GM23248 (cell line): ENCODE data around the gene HNF1B. TPM values are rescaled to one million over a fixed set of nuclear protein-coding genes. Genes with fewer than 3 reads are reported as not detected.
A peak's percentile ranks its signal among the peaks of the same experiment; 100 is the strongest.

ENCODE experiments used
- DNase-seq: peaks from one replicate; pipeline ENCODE4 v3.0.0-alpha.2; 2015
- H2AFZ ChIP-seq: fragments of 200-600 bp; sonication (generic); 2 replicates; pipeline ENCODE4 v1.6.1; 2016; ENCODE audit warnings: antibody characterized with exemption
- H3F3A ChIP-seq: fragments of 200-600 bp; sonication (generic); 2 replicates; pipeline ENCODE4 v1.6.1; 2016; ENCODE audit warnings: mild to moderate bottlenecking, antibody characterized with exemption, mixed run types; ENCODE audit not compliant: insufficient read depth
- H3K27ac ChIP-seq: fragments of 200-600 bp; sonication (generic); 2 replicates; pipeline ENCODE4 v1.5.1; 2016; ENCODE audit warnings: mild to moderate bottlenecking
- H3K27me3 ChIP-seq: fragments of 200-600 bp; sonication (generic); replicated peaks from 2 replicates; pipeline ENCODE4 v1.6.1; 2016; ENCODE audit warnings: mild to moderate bottlenecking; ENCODE audit not compliant: insufficient read depth
- H3K36me3 ChIP-seq: fragments of 200-600 bp; sonication (generic); 2 replicates; pipeline ENCODE4 v1.6.1; 2016; ENCODE audit warnings: low read depth, mild to moderate bottlenecking
- H3K4me1 ChIP-seq: fragments of 200-600 bp; sonication (generic); 2 replicates; pipeline ENCODE4 v1.6.1; 2016; ENCODE audit warnings: mild to moderate bottlenecking; ENCODE audit not compliant: insufficient read depth
- H3K4me2 ChIP-seq: fragments of 200-600 bp; sonication (generic); one replicate; pipeline ENCODE4 v1.6.1; 2016; ENCODE audit warnings: mild to moderate bottlenecking; ENCODE audit not compliant: unreplicated experiment
- H3K4me3 ChIP-seq: fragments of 200-600 bp; sonication (generic); 2 replicates; pipeline ENCODE4 v1.5.1; 2016; ENCODE audit warnings: mild to moderate bottlenecking
- H3K79me2 ChIP-seq: fragments of 200-600 bp; sonication (generic); 2 replicates; pipeline ENCODE4 v1.6.1; 2016; ENCODE audit warnings: mild to moderate bottlenecking; ENCODE audit not compliant: insufficient read depth
- H3K9ac ChIP-seq: fragments of 200-600 bp; sonication (generic); 2 replicates; pipeline ENCODE4 v1.6.1; 2016; ENCODE audit warnings: mild to moderate bottlenecking
- H3K9me2 ChIP-seq: fragments of 200-600 bp; sonication (generic); 2 replicates; pipeline ENCODE4 v1.6.1; 2016; ENCODE audit warnings: mixed run types, mild to moderate bottlenecking, moderate library complexity; ENCODE audit not compliant: insufficient read depth
- H3K9me3 ChIP-seq: fragments of 200-600 bp; sonication (generic); one replicate; pipeline ENCODE4 v1.6.1; 2017; ENCODE audit warnings: low read depth
- H4K20me1 ChIP-seq: fragments of 200-600 bp; sonication (generic); 2 replicates; pipeline ENCODE4 v1.6.0; 2016; ENCODE audit not compliant: insufficient read depth
- EZH2 ChIP-seq: fragments of 200-600 bp; sonication (generic); IDR thresholded peaks from 2 replicates; pipeline ENCODE4 v1.6.1; 2018; ENCODE audit warnings: antibody characterized with exemption, mild to moderate bottlenecking; ENCODE audit not compliant: insufficient read depth, poor library complexity, severe bottlenecking
- EZH2phosphoT487 ChIP-seq: fragments of 200-600 bp; sonication (generic); IDR thresholded peaks from 2 replicates; pipeline ENCODE4 v1.6.1; 2018; ENCODE audit warnings: antibody characterized with exemption, moderate library complexity, mild to moderate bottlenecking, low read depth; ENCODE audit not compliant: insufficient read depth
- WGBS, 2 experiments: methylation state at CpG; one replicate each; pipeline ENCODE4 v1.1.6; 2015 to 2017; ENCODE audit warnings: low lambda C conversion rate in 2 of 2, low coverage in 1 of 2; ENCODE audit errors: missing lambda C conversion rate in 2 of 2; 5-methylcytosine and 5-hydroxymethylcytosine counted together
- in situ Hi-C: fragments of 300-500 bp; cut with MboI; formaldehyde crosslinking; loops from 2 replicates; pipeline ENCODE4 v1.15.0; 2020
- polyA plus RNA-seq: library from polyadenylated mRNA; unstranded; fragments of >200 nt; fragmentation: Nextera tagmentation; extraction: Ambion mirVana; gene quantifications from 2 replicates; pipeline ENCODE4 v1.2.1, GENCODE V29; 2016
- total RNA-seq: library from RNA; depleted of rRNA; stranded (reverse); fragments of >200 nt; shearing (Covaris generic); gene quantifications from 2 replicates; pipeline ENCODE4 v1.2.3, GENCODE V29; 2014

HNF1B gene
- total and polyA plus RNA-seq, 2 experiments from 2014 or later = not detected

GRCh38 chr17:37789771-37790541 is 45.1 kb upstream of the HNF1B start:
- WGBS, 2 experiments = 70 to 74% methylated on average over 9 of the region's 9 CpGs
- in situ Hi-C loops = no loop called here

GRCh38 chr17:37789021-37789565 is 44.2 kb upstream of the HNF1B start:
- no peak for TF ChIP-seq EZH2phosphoT487
- TF ChIP-seq EZH2 = no peak
- Histone ChIP-seq H3K4me3 (no peak overlapping the region), H3F3A (no peaks in the 10 kb centered on the region), H3K27me3 (0 out of 2 replicates have a peak, but pooled peaks cover 25% of the 10 kb centered on the region), H2AFZ (no peak overlapping the region), H3K79me2 (no peaks in the 10 kb centered on the region), H3K9me2 (no peaks in the 10 kb centered on the region), H4K20me1 (no peaks in the 10 kb centered on the region), H3K4me1 (no peaks in the 10 kb centered on the region), H3K4me2 (no peak overlapping the region), H3K36me3 (no peaks in the 10 kb centered on the region), H3K9ac (no peak overlapping the region), H3K27ac (no peak overlapping the region), H3K9me3 (no peaks in the 10 kb centered on the region)
- WGBS, 2 experiments = 13 to 18% methylated on average over 5 of the region's 5 CpGs
- no peak for DNase-seq
- in situ Hi-C loops = no loop called here

More at GRCh38 chr17:37789771-37790541, 45.1 kb upstream of the HNF1B start:
- DNase-seq = no peak
- H3K4me1 ChIP-seq = no peaks in the 10 kb centered on the region
- no peak overlapping the region for H3K27ac ChIP-seq
- H3K9me3 ChIP-seq = no peaks in the 10 kb centered on the region
- no peaks in the 10 kb centered on the region for H4K20me1 ChIP-seq
- no peak overlapping the region for H3K4me2 ChIP-seq
- H3K79me2 ChIP-seq = no peaks in the 10 kb centered on the region
- H3K27me3 ChIP-seq = peaks cover 24% of the 10 kb centered on the region; the same call in 1 of the 2 replicates
- no peaks in the 10 kb centered on the region for H3K36me3 ChIP-seq
- no peaks in the 10 kb centered on the region for H3F3A ChIP-seq
- no peak overlapping the region for H3K4me3 ChIP-seq
- H3K9me2 ChIP-seq = no peaks in the 10 kb centered on the region
- no peak overlapping the region for H3K9ac ChIP-seq
- no peak overlapping the region for H2AFZ ChIP-seq
- TF ChIP-seq EZH2phosphoT487 (no peak), EZH2 (no peak)

GRCh38 chr17:37788526-37788925 is 43.7 kb upstream of the HNF1B start:
- H3K4me2 ChIP-seq = no peak overlapping the region
- H3K9me3 ChIP-seq = no peaks in the 10 kb centered on the region
- no peaks in the 10 kb centered on the region for H4K20me1 ChIP-seq
- H3K27me3 ChIP-seq = 0 out of 2 replicates have a peak, but pooled peaks cover 29% of the 10 kb centered on the region
- no peak for TF ChIP-seq EZH2
- TF ChIP-seq EZH2phosphoT487 = no peak
- in situ Hi-C loops = no loop called here
- no peaks in the 10 kb centered on the region for H3K36me3 ChIP-seq
- WGBS, 2 experiments = 39 to 44% methylated on average over 1 of the region's 1 CpG
- H3K9ac ChIP-seq = no peak overlapping the region
- H3F3A ChIP-seq = no peaks in the 10 kb centered on the region
- DNase-seq = no peak
- no peaks in the 10 kb centered on the region for H3K9me2 ChIP-seq
- no peak overlapping the region for H3K27ac ChIP-seq
- H3K79me2 ChIP-seq = no peaks in the 10 kb centered on the region
- no peak overlapping the region for H2AFZ ChIP-seq
- no peaks in the 10 kb centered on the region for H3K4me1 ChIP-seq
- H3K4me3 ChIP-seq = no peak overlapping the region

- H3K4me1 ChIP-seq = no peaks in the 10 kb centered on the region
- no peaks in the 10 kb centered on the region for H3F3A ChIP-seq
- H3K9me3 ChIP-seq = no peaks in the 10 kb centered on the region
- no peaks in the 10 kb centered on the region for H3K9me2 ChIP-seq
- 0 out of 2 replicates have a peak, but pooled peaks cover 29% of the 10 kb centered on the region for H3K27me3 ChIP-seq
- no peak overlapping the region for H2AFZ ChIP-seq
- peak; percentile 39 for DNase-seq
- no peaks in the 10 kb centered on the region for H4K20me1 ChIP-seq
- H3K4me3 ChIP-seq = no peak overlapping the region
- no peak for TF ChIP-seq EZH2phosphoT487
- no peak for TF ChIP-seq EZH2
- H3K4me2 ChIP-seq = no peak overlapping the region
- WGBS, 2 experiments = 21 to 24% methylated on average over 8 of the region's 8 CpGs
- H3K27ac ChIP-seq = no peak overlapping the region
- H3K36me3 ChIP-seq = no peaks in the 10 kb centered on the region
- no peaks in the 10 kb centered on the region for H3K79me2 ChIP-seq
- in situ Hi-C loops = no loop called here
- H3K9ac ChIP-seq = no peak overlapping the region
These were observed 42.3 kb upstream of the HNF1B start for GRCh38 chr17:37787055-37787757.
